ENCODE results near the gene SPHKAP.
"Not testable (repeated sequence)": the region's sequence is repeated elsewhere in the genome, so short reads cannot be mapped to it uniquely, and the experiment has no call there.

The SPHKAP gene

GRCh38 chr2:228092056-228092455 lies 89.4 kb downstream of the SPHKAP start:
- DNase-seq = no peak

GRCh38 chr2:228086561-228086960 lies 94.9 kb downstream of the SPHKAP start:
- no peak for DNase-seq

- no peak for DNase-seq
Observed at GRCh38 chr2:228084717-228085116, 96.8 kb downstream of the SPHKAP start.

GRCh38 chr2:228083131-228083530 lies 98.4 kb downstream of the SPHKAP start:
- DNase-seq = no peak

GRCh38 chr2:228082571-228082970 lies 98.9 kb downstream of the SPHKAP start:
- no peak for DNase-seq

- DNase-seq = no peak
Observed at GRCh38 chr2:228079194-228079593, 102.3 kb downstream of the SPHKAP start.

GRCh38 chr2:228076695-228077094 lies 104.8 kb downstream of the SPHKAP start:
- DNase-seq = not testable (repeated sequence)

- no peak for DNase-seq
Observed at GRCh38 chr2:228072669-228073068, 108.8 kb downstream of the SPHKAP start.

- DNase-seq = no peak
Observed at GRCh38 chr2:228067309-228067708, 114.2 kb downstream of the SPHKAP start.

- no peak for DNase-seq
Observed at GRCh38 chr2:228066126-228066798, 115.2 kb downstream of the SPHKAP start.

GRCh38 chr2:228065686-228066085 lies 115.8 kb downstream of the SPHKAP start:
- DNase-seq = no peak

- DNase-seq = no peak
Observed at GRCh38 chr2:228064796-228065315, 116.6 kb downstream of the SPHKAP start.

GRCh38 chr2:228064024-228064423 lies 117.5 kb downstream of the SPHKAP start:
- no peak for DNase-seq

GRCh38 chr2:228063558-228063957 lies 117.9 kb downstream of the SPHKAP start:
- DNase-seq = no peak

- no peak for DNase-seq
Observed at GRCh38 chr2:228059735-228060134, 121.8 kb downstream of the SPHKAP start.

GRCh38 chr2:228056293-228057097 lies 125.0 kb downstream of the SPHKAP start:
- DNase-seq = no peak

GRCh38 chr2:228048838-228049490 lies 132.5 kb downstream of the SPHKAP start:
- DNase-seq = no peak

- DNase-seq = no peak
Observed at GRCh38 chr2:228040995-228041394, 140.5 kb downstream of the SPHKAP start.

- no peak for DNase-seq
Observed at GRCh38 chr2:228039752-228040534, 141.5 kb downstream of the SPHKAP start.

- no peak for DNase-seq
Observed at GRCh38 chr2:228038967-228039366, 142.5 kb downstream of the SPHKAP start.

- DNase-seq = no peak
Observed at GRCh38 chr2:228037915-228038314, 143.6 kb downstream of the SPHKAP start.

GRCh38 chr2:228023619-228024018 lies 157.9 kb downstream of the SPHKAP start:
- DNase-seq = no peak

GRCh38 chr2:228018311-228018710 lies 163.2 kb downstream of the SPHKAP start:
- DNase-seq = no peak

Data from cortex of kidney (tissue), 1 donor.